NOMO-1 (cell line): ENCODE data around the gene NEDD4.
"Not testable (repeated sequence)": the region's sequence is repeated elsewhere in the genome, so short reads cannot be mapped to it uniquely, and the experiment has no call there.

Experiments
- DNase-seq, 2 experiments: peaks; one replicate each; lab custom pipeline; 2025; ENCODE audit not compliant: unreplicated experiment in 2 of 2; lab: John Stamatoyannopoulos, UW

The NEDD4 gene

GRCh38 chr15:55835866-55836265, 157.5 kb downstream of the NEDD4 start:
- DNase-seq = no peak

- no peak for DNase-seq
Measured at GRCh38 chr15:55834331-55834730, 159.1 kb downstream of the NEDD4 start.

GRCh38 chr15:55829826-55830225, 163.6 kb downstream of the NEDD4 start:
- peak; percentile 35 to 68 for DNase-seq

GRCh38 chr15:55827955-55828354, 165.5 kb downstream of the NEDD4 start:
- no peak for DNase-seq

DNA sequence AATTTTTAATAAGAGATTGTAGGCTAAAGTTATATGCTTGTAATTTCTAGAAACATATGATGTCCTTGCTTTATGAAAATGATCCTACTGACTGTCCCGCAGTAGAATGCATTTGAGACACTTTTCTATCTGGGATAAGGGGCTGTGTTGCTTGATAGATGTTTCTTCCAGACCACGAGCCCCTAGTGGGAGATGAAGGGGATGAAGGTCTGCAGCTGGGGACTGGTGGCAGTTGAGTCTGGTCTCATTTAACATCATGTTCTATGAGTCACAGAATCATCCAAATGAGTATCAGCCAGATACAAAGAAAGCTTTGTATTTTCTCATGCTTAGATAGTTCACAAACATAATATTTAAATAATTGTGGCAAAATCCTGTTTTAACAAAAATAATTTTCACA, 166.2 kb downstream of the NEDD4 start:
- no peak for DNase-seq

DNA sequence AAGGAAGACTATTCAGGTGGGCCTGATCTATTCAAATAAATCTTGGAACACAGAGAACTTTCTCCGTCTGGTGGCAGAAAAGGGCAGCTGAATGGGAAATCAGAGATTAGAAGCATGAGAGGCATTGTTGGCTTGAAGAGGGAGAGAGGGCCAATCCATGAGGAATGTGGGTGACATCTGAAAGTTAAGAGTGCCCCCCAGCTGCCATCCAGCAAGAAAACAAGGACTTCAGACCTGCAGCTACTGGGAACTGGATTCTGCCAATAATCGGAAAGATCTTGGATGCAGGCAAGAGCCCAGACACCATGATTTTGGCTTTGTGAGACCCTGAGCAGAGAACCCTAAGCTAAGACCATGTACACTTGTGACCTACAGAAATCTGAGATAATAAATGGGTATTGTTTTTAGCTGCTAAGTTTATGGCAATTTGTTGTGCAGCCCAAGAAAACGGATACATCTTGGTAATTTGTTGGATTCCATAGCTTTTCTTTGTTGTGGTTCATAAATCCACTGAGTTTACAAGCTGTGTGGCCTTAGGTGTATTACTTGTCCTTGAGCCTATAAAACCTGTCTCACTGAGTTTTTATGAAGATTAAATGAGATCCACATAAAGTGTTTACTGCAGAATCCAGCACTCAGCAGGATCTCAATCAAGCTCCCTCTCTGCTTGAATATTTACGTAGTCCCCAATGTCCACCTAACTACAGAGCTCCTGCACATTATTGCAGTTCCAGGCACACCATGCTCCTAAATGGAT, 168.4 kb downstream of the NEDD4 start:
- DNase-seq = no peak

- DNase-seq = no peak
Measured at GRCh38 chr15:55823699-55824340, 169.6 kb downstream of the NEDD4 start.

GRCh38 chr15:55823191-55823670, 170.2 kb downstream of the NEDD4 start:
- DNase-seq = peak in 1 of 2 experiments; percentile 2

GRCh38 chr15:55821740-55822139, 171.7 kb downstream of the NEDD4 start:
- DNase-seq = not testable (repeated sequence)

GRCh38 chr15:55820043-55820442, 173.4 kb downstream of the NEDD4 start:
- DNase-seq = no peak

DNA sequence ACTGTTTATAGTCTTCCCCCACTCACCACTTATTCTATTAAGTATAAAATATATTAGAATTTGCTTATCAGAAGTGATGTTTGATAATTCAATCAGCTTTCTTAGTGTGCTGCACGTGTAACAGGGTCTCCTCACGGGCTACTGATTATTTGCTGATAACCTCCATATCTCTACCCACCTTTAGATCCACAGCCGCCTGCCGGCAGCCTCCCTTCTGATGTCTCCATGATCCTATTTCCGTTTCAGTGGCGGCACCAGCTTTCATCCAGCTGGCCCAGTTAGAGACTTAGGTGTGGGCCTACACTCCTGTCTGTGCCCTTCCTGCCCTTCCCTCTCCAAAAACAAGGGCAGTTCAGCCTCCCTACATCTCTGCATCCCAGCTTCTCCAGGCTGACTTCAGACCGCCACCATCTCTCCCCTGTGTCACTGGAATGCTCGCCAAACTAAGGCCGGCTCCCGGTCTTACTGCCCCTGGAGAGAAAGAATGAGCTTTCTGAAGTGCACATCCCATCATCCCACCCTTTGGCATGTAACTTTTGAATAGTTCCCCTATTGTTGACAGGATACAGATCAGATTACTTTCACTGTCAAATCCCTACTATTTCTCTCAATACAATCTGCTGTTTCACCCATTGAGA, 173.9 kb downstream of the NEDD4 start:
- DNase-seq = no peak

- no peak for DNase-seq
Measured at GRCh38 chr15:55816017-55816416, 177.4 kb downstream of the NEDD4 start.

- no peak for DNase-seq
Measured at GRCh38 chr15:55802600-55803376, 190.6 kb downstream of the NEDD4 start.

- DNase-seq = no peak
Measured at GRCh38 chr15:55800216-55800615, 193.2 kb downstream of the NEDD4 start.

- peak; percentile 1 to 11 for DNase-seq
Measured at GRCh38 chr15:55799291-55800212, 193.9 kb downstream of the NEDD4 start.

DNA sequence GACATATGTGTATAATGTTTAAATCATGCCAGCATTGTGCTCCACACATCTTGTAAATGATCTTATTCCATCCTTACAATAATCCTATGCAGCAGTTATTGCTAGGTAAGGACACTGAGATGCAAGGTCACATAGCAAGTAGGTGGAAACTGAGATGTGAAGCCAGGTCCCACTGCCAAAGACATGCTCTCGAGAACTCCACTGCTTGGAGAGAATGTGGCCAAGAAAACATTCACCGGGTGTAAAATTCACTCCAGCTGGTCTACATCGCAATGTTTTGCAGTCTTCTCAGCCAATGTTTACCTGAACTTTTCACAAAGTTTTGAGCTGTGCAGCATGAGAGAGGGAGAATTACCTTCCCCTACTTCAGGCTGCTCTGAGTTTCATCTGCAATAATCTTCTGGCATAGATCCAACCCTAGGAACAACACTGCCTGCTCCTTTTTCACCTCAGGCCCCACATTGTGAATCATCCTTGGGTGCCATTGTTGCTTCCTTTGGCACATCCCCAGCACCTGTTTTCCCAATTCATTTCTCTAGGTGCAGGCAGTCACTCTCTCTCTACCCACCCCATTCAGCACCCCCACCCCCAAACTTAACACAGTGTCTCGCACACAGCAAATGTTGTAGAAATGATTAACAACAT, 197.0 kb downstream of the NEDD4 start:
- DNase-seq = no peak

- no peak for DNase-seq
Measured at GRCh38 chr15:55795031-55795430, 198.4 kb downstream of the NEDD4 start.

DNA sequence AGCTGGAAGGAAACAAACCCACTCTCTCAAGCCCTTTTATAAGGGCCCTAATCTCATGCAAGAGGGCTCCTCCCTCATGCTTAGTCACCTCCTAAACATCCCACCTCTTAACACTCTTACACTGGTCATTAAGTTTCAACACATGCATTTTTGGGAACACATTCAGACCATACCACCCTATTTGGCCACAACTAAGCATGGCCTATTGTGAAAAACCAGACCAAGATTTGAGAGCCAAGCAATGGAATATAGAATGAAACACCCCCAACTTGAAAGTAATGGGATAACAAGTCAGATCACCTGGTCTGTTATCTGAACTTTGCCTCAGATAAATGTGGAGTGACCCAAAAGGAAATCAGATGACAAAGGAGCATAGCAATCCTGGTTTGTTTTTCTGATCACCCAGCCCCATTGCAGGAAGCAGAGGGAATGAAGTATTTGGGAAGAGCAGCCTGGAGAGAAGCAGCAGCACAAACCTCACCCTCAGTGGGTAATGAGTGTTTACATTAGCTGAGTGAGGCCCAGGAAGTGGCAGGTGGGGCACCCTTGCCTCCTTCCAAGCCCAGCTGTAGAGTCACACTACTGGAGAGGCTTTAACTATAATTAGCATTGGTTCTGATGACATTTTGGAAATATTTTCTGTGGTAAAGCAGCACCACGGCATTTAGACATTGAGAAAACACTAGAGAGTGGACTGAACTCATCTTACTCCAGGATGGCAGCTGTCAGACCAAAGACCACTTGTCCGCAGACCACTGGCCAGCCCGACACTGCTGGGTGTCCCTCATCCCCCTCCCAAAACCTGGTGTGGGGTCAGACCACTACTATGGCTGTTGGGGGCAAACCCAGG, 201.6 kb downstream of the NEDD4 start:
- DNase-seq = no peak
